Loucy (cell line): ENCODE results near the gene MAST4.

ENCODE experiments used
- H2AFZ ChIP-seq: fragments of 200-600 bp; sonication (generic); 2 replicates; pipeline ENCODE4 v1.6.0; 2016; ENCODE audit warnings: antibody characterized with exemption, mild to moderate bottlenecking, low read length, moderate library complexity
- H3F3A ChIP-seq: fragments of 200-600 bp; 2 replicates; pipeline ENCODE4 v1.6.0; 2016; ENCODE audit warnings: antibody characterized with exemption, low read depth, mild to moderate bottlenecking
- H3K27me3 ChIP-seq: fragments of 200-600 bp; sonication (generic); 2 replicates; pipeline ENCODE4 v1.6.1; 2014; ENCODE audit warnings: low read length, mild to moderate bottlenecking; ENCODE audit not compliant: insufficient read depth, poor library complexity, severe bottlenecking
- H3K36me3 ChIP-seq: fragments of 200-600 bp; sonication (generic); 2 replicates; pipeline ENCODE4 v1.6.1; 2016; ENCODE audit warnings: low read length; ENCODE audit not compliant: insufficient read depth
- H3K4me1 ChIP-seq: fragments of 200-600 bp; sonication (generic); 2 replicates; pipeline ENCODE4 v1.5.1; 2014; ENCODE audit warnings: low read length, mild to moderate bottlenecking; ENCODE audit not compliant: insufficient read depth, poor library complexity, severe bottlenecking
- H3K4me2 ChIP-seq: fragments of 200-600 bp; sonication (generic); 2 replicates; pipeline ENCODE4 v1.6.0; 2014; ENCODE audit warnings: antibody characterized with exemption, low read length, low read depth, mild to moderate bottlenecking; ENCODE audit not compliant: poor library complexity, severe bottlenecking
- H3K4me3 ChIP-seq: fragments of 200-600 bp; sonication (generic); 2 replicates; pipeline ENCODE4 v1.5.1; 2014; ENCODE audit warnings: low read length, mild to moderate bottlenecking, mixed read lengths; ENCODE audit not compliant: poor library complexity, severe bottlenecking
- H3K79me2 ChIP-seq: fragments of 200-600 bp; sonication (generic); 2 replicates; pipeline ENCODE4 v1.6.1; 2014; ENCODE audit warnings: low read length; ENCODE audit not compliant: insufficient read depth
- H3K9ac ChIP-seq: fragments of 200-600 bp; sonication (generic); 2 replicates; pipeline ENCODE4 v1.6.0; 2014; ENCODE audit warnings: mild to moderate bottlenecking, low read depth, low read length, moderate library complexity; ENCODE audit not compliant: poor library complexity, severe bottlenecking
- H3K9me2 ChIP-seq: fragments of 200-600 bp; sonication (generic); replicated peaks from 2 replicates; pipeline ENCODE4 v1.6.1; 2016; ENCODE audit warnings: low read depth, low read length, mixed read lengths
- H3K9me3 ChIP-seq: fragments of 200-600 bp; sonication (generic); 2 replicates; pipeline ENCODE4 v1.6.1; 2014; ENCODE audit warnings: mild to moderate bottlenecking, antibody characterized with exemption, low read length, low read depth; ENCODE audit not compliant: insufficient read depth
- H4K20me1 ChIP-seq: fragments of 200-600 bp; sonication (generic); 2 replicates; pipeline ENCODE4 v1.6.0; 2014; ENCODE audit warnings: antibody characterized with exemption, low read length, mild to moderate bottlenecking; ENCODE audit not compliant: insufficient read depth, poor library complexity, severe bottlenecking
- CTCF ChIP-seq: fragments of 200-600 bp; sonication (generic); conservative IDR thresholded peaks from 2 replicates; pipeline ENCODE4 v1.5.1; 2014; ENCODE audit warnings: mild to moderate bottlenecking, antibody characterized with exemption, low read length
- EZH2phosphoT487 ChIP-seq: fragments of 200-600 bp; IDR thresholded peaks from 2 replicates; pipeline ENCODE4 v1.6.1; 2018; ENCODE audit warnings: antibody characterized with exemption, mild to moderate bottlenecking, moderate library complexity, borderline replicate concordance

MAST4 gene

GRCh38 chr5:66903218-66903617 is 307.0 kb downstream of the MAST4 start:
- Histone ChIP-seq H3K4me2 (no peak overlapping the region), H3K9ac (no peak overlapping the region), H3K36me3 (no peaks in the 10 kb centered on the region), H3F3A (no peaks in the 10 kb centered on the region), H3K9me3 (no peaks in the 10 kb centered on the region), H3K27me3 (no peaks in the 10 kb centered on the region), H4K20me1 (no peaks in the 10 kb centered on the region), H2AFZ (no peak overlapping the region), H3K4me1 (no peaks in the 10 kb centered on the region), H3K4me3 (no peak overlapping the region), H3K79me2 (no peaks in the 10 kb centered on the region), H3K9me2 (no peaks in the 10 kb centered on the region)
- TF ChIP-seq EZH2phosphoT487 (no peak), CTCF (no peak)

- Histone ChIP-seq H3K4me2 (no peak overlapping the region), H3F3A (no peaks in the 10 kb centered on the region), H4K20me1 (no peaks in the 10 kb centered on the region), H3K9ac (no peak overlapping the region), H3K9me2 (no peaks in the 10 kb centered on the region), H3K27me3 (no peaks in the 10 kb centered on the region), H3K4me1 (no peaks in the 10 kb centered on the region), H2AFZ (no peak overlapping the region), H3K79me2 (no peaks in the 10 kb centered on the region), H3K4me3 (no peak overlapping the region), H3K9me3 (no peaks in the 10 kb centered on the region), H3K36me3 (no peaks in the 10 kb centered on the region)
- no peak for TF ChIP-seq EZH2phosphoT487
- no peak for TF ChIP-seq CTCF
These were observed 307.5 kb downstream of the MAST4 start for GRCh38 chr5:66903709-66904108.

GRCh38 chr5:66904189-66904588 is 308.0 kb downstream of the MAST4 start:
- no peaks in the 10 kb centered on the region for H4K20me1 ChIP-seq
- H3K4me2 ChIP-seq: no peak overlapping the region
- no peak overlapping the region for H3K4me3 ChIP-seq
- no peak overlapping the region for H3K9ac ChIP-seq
- H3K9me3 ChIP-seq: no peaks in the 10 kb centered on the region
- no peak for TF ChIP-seq EZH2phosphoT487
- no peak for TF ChIP-seq CTCF
- H3F3A ChIP-seq: no peaks in the 10 kb centered on the region
- H3K9me2 ChIP-seq: no peaks in the 10 kb centered on the region
- no peak overlapping the region for H2AFZ ChIP-seq
- no peaks in the 10 kb centered on the region for H3K79me2 ChIP-seq
- H3K36me3 ChIP-seq: no peaks in the 10 kb centered on the region
- H3K4me1 ChIP-seq: no peaks in the 10 kb centered on the region
- H3K27me3 ChIP-seq: no peaks in the 10 kb centered on the region
